Osteoblast (primary cell): ENCODE measurements around the gene MFN2. TPM values are rescaled to one million over a fixed set of nuclear protein-coding genes. Genes with fewer than 3 reads are reported as not detected.
"Not testable (repeated sequence)": the region's sequence is repeated elsewhere in the genome, so short reads cannot be mapped to it uniquely, and the experiment has no call there.

Experiments
- DNase-seq: peaks from one replicate; pipeline ENCODE4 v3.0.0; 2011; ENCODE audit warnings: low spot score, mixed read lengths; ENCODE audit not compliant: insufficient read length; ENCODE audit errors: missing footprints
- H2AFZ ChIP-seq: 2 replicates; pipeline ENCODE4 v1.6.0; 2011; ENCODE audit warnings: mild to moderate bottlenecking, low read length
- H3K27ac ChIP-seq: 2 replicates; pipeline ENCODE4 v1.5.1; 2011; ENCODE audit warnings: mild to moderate bottlenecking, low read depth, low read length, moderate library complexity
- H3K27me3 ChIP-seq: 2 replicates; pipeline ENCODE4 v1.6.0; 2012; ENCODE audit warnings: mild to moderate bottlenecking, control low read depth, inconsistent platforms, low read length, moderate library complexity; ENCODE audit not compliant: insufficient read depth
- H3K36me3 ChIP-seq: 2 replicates; pipeline ENCODE4 v1.5.1; 2011; ENCODE audit warnings: mild to moderate bottlenecking, low read length, control low read depth, moderate library complexity; ENCODE audit not compliant: insufficient read depth
- H3K4me1 ChIP-seq: 2 replicates; pipeline ENCODE4 v1.5.1; 2011; ENCODE audit warnings: mild to moderate bottlenecking, low read length, control low read depth, moderate library complexity; ENCODE audit not compliant: insufficient read depth
- H3K4me2 ChIP-seq: 2 replicates; pipeline ENCODE4 v1.6.0; 2011; ENCODE audit warnings: mild to moderate bottlenecking, low read length; ENCODE audit not compliant: insufficient read depth
- H3K4me3 ChIP-seq: fragments of 200-600 bp; sonication (generic); 3 replicates; pipeline ENCODE4 v1.5.1; 2012; ENCODE audit warnings: mild to moderate bottlenecking, low read length, inconsistent platforms; ENCODE audit not compliant: insufficient read depth
- H3K79me2 ChIP-seq: 2 replicates; pipeline ENCODE4 v1.6.0; 2012; ENCODE audit warnings: mild to moderate bottlenecking, low read length, control low read depth, inconsistent platforms; ENCODE audit not compliant: insufficient read depth
- H3K9me3 ChIP-seq: 2 replicates; pipeline ENCODE4 v1.5.1; 2011; ENCODE audit warnings: low read depth, low read length, control low read depth
- H4K20me1 ChIP-seq: 2 replicates; pipeline ENCODE4 v1.6.0; 2012; ENCODE audit warnings: mild to moderate bottlenecking, low read length, control low read depth; ENCODE audit not compliant: insufficient read depth
- total RNA-seq: library from RNA; depleted of rRNA; stranded (reverse); fragments of >200 nt; gene quantifications from 2 replicates; pipeline ENCODE4 v1.2.3, GENCODE V29; 2012
- TF ChIP-seq, protein P1 (sequence below): IDR thresholded peaks from 2 replicates; pipeline ENCODE4 v1.5.1; 2011; ENCODE audit warnings: mild to moderate bottlenecking, low read depth, low read length, moderate library complexity; ENCODE audit errors: extremely low read depth

MFN2 gene
- total RNA-seq, 1 donor, result 51.0 TPM

DNA sequence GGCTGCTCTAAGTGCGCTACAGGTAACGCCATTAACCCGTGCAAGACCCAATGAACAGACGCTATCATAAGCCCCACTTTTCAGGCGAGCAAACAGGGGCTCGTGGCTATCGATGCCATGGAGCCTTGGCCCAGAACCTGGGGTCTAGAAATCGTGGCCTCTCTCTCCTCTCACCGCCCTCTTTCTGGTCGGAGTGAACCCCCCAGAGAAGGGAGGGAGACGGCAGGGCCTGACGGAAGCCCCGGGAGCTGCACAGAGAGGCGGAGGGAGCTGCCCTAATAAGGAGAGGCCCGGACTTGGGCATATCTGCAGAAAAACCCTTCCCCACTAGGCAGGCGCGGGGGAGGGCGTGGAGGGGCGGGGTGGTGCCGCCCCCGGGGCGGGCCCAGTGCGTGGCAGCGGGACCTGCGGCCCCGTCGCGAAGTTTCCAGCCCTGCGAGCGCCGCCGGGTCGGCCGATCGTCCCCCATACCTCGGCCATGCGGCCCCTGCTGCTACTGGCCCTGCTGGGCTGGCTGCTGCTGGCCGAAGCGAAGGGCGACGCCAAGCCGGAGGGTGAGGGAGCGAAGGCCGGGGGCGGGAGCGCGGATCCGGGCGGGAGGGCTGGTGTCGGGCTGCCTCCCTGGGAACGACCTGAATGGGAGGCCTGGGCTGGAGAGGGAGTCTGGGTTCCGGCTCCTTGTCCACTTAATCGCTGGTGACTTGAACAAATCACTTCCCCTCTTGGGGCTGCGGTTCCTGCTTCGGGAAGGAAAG is 45.8 kb upstream of the MFN2 start, which contains the start of gene PLOD1:
PLOD1 (plus strand) TSS at position 416 of the 755 bp plus-strand sequence; CDS start at position 479, 63 bp downstream.
- DNase-seq, result peak; percentile 99
- Histone ChIP-seq H3K4me3 (peak within 1 kb of the TSS; percentile 80), H3K36me3 (no peaks in the 10 kb centered on the region), H3K4me1 (peaks cover 21% of the 10 kb centered on the region), H3K79me2 (peaks cover 33% of the 10 kb centered on the region), H3K9me3 (no peaks in the 10 kb centered on the region), H4K20me1 (peaks cover 10% of the 10 kb centered on the region), H3K27me3 (no peaks in the 10 kb centered on the region), H3K4me2 (peak within 1 kb of the TSS; percentile 97), H2AFZ (peak within 1 kb of the TSS; percentile 88), H3K27ac (peak within 1 kb of the TSS; percentile 61)
- TF ChIP-seq, protein P1, sequence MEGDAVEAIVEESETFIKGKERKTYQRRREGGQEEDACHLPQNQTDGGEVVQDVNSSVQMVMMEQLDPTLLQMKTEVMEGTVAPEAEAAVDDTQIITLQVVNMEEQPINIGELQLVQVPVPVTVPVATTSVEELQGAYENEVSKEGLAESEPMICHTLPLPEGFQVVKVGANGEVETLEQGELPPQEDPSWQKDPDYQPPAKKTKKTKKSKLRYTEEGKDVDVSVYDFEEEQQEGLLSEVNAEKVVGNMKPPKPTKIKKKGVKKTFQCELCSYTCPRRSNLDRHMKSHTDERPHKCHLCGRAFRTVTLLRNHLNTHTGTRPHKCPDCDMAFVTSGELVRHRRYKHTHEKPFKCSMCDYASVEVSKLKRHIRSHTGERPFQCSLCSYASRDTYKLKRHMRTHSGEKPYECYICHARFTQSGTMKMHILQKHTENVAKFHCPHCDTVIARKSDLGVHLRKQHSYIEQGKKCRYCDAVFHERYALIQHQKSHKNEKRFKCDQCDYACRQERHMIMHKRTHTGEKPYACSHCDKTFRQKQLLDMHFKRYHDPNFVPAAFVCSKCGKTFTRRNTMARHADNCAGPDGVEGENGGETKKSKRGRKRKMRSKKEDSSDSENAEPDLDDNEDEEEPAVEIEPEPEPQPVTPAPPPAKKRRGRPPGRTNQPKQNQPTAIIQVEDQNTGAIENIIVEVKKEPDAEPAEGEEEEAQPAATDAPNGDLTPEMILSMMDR, result no peak

DNA sequence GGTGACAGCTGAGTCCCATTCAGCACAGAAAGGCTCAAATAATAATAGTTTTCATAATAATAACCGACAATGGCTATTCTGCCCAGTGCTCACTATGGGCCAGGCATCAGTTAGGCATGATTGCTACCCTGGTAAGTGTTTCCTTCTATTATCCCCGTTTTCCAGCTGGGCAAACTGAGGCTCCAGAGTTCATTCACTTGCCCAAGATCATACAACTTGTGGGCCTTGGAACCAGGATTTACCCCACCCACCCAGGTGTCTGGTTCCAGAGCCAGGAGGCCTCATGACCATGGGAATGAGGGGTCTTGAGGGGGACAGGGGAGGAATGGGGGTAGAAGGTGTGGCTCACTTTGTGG is 45.2 kb upstream of the MFN2 start:
- TF ChIP-seq, protein P1, result no peak
- Histone ChIP-seq H3K27ac (peak overlapping the region; percentile 10), H4K20me1 (peaks cover 10% of the 10 kb centered on the region), H3K36me3 (peaks cover 2% of the 10 kb centered on the region), H2AFZ (peak overlapping the region; percentile 40), H3K27me3 (no peaks in the 10 kb centered on the region), H3K79me2 (peaks cover 33% of the 10 kb centered on the region), H3K4me1 (peaks cover 16% of the 10 kb centered on the region), H3K4me3 (peak overlapping the region; percentile 80), H3K9me3 (no peaks in the 10 kb centered on the region), H3K4me2 (peak overlapping the region; percentile 97)
- no peak for DNase-seq

DNA sequence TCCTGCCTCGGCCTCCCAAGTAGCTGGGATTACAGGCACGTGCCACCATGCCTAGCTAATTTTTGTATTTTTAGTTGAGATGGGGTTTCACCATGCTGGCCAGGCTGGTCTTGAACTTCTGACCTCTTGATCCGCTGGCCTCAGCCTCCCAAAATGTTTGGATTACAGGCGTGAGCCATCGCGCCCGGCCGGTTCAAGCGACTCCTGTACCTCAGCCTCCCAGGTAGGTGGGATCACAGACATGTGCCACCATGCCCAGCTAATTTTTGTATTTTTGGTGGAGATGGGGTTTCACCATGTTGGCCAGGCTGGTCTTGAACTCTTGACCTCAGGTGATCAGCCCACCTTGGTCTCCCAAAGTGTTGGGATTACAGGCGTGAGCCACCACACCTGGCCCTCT is 44.5 kb upstream of the MFN2 start:
- peaks cover 39% of the 10 kb centered on the region for H3K79me2 ChIP-seq
- not testable (repeated sequence) for H3K4me2 ChIP-seq

DNA sequence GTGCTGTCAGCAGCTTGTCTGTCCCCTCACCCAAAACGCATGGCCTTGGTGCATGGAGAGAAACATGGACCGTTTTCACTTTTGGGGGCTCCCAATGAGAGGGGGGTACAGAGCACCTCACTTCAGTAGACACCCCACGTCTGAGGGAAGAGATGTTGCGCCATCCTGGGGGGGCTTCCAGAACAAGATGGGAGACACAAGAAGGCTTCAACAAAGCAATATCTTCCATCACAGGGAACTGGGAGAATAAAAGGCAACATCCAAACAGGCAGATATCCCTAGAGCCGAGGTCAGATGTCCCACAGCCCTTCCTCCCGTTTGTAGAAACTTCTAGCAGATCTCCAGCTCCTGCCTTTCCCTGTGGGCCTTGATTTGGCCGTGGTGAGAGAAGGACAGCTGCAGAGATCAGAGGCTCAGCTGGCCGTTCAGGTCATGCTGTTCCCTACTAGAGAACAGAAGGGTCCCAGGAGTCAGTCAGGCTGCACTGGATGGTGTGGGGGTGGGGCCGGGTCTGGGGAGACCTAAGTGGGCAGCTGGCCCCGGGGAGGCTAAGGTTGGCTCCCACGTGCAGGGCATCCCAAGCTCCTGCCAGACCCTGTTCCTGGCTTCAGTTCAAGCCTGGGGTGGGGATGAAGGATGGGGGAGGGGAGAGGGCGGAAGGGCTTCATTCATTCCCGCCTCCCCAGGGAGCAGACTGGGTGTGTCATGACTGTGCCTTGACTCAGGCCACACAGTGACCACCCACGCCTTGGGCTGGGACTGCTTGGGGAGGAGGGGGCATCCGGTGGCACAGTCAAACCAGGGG is 41.3 kb upstream of the MFN2 start:
- Histone ChIP-seq H3K79me2 (peaks cover 44% of the 10 kb centered on the region), H3K36me3 (peaks cover 11% of the 10 kb centered on the region), H4K20me1 (peaks cover 19% of the 10 kb centered on the region), H3K27ac (no peak overlapping the region), H3K4me3 (no peak overlapping the region), H2AFZ (no peak overlapping the region), H3K9me3 (no peaks in the 10 kb centered on the region), H3K27me3 (no peaks in the 10 kb centered on the region), H3K4me1 (peaks cover 16% of the 10 kb centered on the region), H3K4me2 (peak overlapping the region; percentile 15)
- DNase-seq, result peak; percentile 83
- TF ChIP-seq, protein P1, result no peak

More for the DNA sequence above, 44.5 kb upstream of the MFN2 start:
- H3K36me3 ChIP-seq, H3K9me3 ChIP-seq, H3K27ac ChIP-seq, DNase-seq, H3K4me3 ChIP-seq, H3K27me3 ChIP-seq, H2AFZ ChIP-seq: not testable (repeated sequence)
- H4K20me1 ChIP-seq, result peaks cover 17% of the 10 kb centered on the region
- peaks cover 17% of the 10 kb centered on the region for H3K4me1 ChIP-seq

DNA sequence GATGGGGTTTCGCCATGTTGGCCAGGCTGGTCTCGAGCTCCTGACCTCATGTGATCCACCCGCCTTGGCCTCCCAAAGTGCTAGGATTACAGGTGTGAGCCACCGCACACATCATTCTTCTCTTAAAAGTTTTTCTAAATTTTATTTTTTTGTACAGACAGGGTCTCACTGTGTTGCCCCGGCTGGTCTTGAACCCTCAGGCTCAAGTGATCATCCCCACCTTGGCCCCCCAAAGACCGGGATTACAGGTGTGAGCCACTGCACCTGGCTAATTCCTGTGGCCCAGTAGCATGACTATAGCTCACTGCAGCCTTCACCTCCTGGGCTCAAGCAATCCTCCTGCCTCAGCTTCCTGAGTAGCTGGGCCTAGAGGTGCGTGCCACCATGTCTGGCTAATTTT is 40.5 kb upstream of the MFN2 start:
- H3K27me3 ChIP-seq, H3K4me3 ChIP-seq, H3K9me3 ChIP-seq, H3K27ac ChIP-seq, H3K4me2 ChIP-seq, H2AFZ ChIP-seq, DNase-seq: not testable (repeated sequence)
- Histone ChIP-seq H3K79me2 (peaks cover 43% of the 10 kb centered on the region), H3K4me1 (peaks cover 13% of the 10 kb centered on the region), H4K20me1 (peaks cover 19% of the 10 kb centered on the region), H3K36me3 (peaks cover 11% of the 10 kb centered on the region)
